Right lobe of liver (tissue), 6 donors: Measurements from ENCODE around the gene RBL2. TPM values are rescaled to one million over a fixed set of nuclear protein-coding genes. Genes with fewer than 3 reads are reported as not detected.

Experiments used
- ATAC-seq, 4 donors: fragments of 200-7000 bp; cut with Tn5 transposase; one replicate each; pipeline ENCODE4 v1.9.1; 2020; ENCODE audit warnings: mild to moderate bottlenecking in 4 of 4, moderate library complexity in 4 of 4
- DNase-seq, 3 donors: peaks; one replicate each; pipeline ENCODE4 v3.0.0-alpha.2; 2020
- H3K27ac ChIP-seq, 3 donors: fragments of 200-600 bp; one replicate each; pipeline ENCODE4 v1.8.0; 2022
- H3K27me3 ChIP-seq, 2 donors: fragments of 200-600 bp; one replicate each; pipeline ENCODE4 v1.8.0; 2022
- H3K36me3 ChIP-seq, 4 donors: fragments of 200-600 bp; sonication (generic) in 1 of 4; one replicate each; pipeline versions ENCODE4 v1.5.1 to v1.8.0; 2017 to 2022; ENCODE audit warnings: control low read depth in 1 of 4
- H3K4me1 ChIP-seq, 4 donors: fragments of 200-600 bp; sonication (generic) in 1 of 4; one replicate each; pipeline versions ENCODE4 v1.5.1 to v1.8.0; 2017 to 2022; ENCODE audit warnings: control low read depth in 1 of 4
- H3K4me3 ChIP-seq, 3 donors: fragments of 200-600 bp; one replicate each; pipeline ENCODE4 v1.8.0; 2022
- H3K9me3 ChIP-seq, 4 donors: fragments of 200-600 bp; sonication (generic) in 1 of 4; one replicate each; pipeline versions ENCODE4 v1.5.1 to v1.8.0; 2017 to 2022; ENCODE audit warnings: control low read depth in 1 of 4
- POLR2A ChIP-seq: fragments of 450-650 bp; IDR thresholded peaks from one replicate; pipeline ENCODE4 v1.6.1; 2017; ENCODE audit warnings: antibody characterized with exemption, mild to moderate bottlenecking
- WGBS: methylation state at CpG from one replicate; pipeline ENCODE4 v1.1.6; 2018; ENCODE audit warnings: low coverage, low lambda C conversion rate; ENCODE audit not compliant: insufficient coverage; ENCODE audit errors: missing lambda C conversion rate; 5-methylcytosine and 5-hydroxymethylcytosine counted together
- intact Hi-C, 2 donors: fragments of 100-400 bp; cut with DNase I; formaldehyde crosslinking; loops; one replicate each; pipeline versions ENCODE4 v1.11.2 to v1.14.1; 2022
- total RNA-seq, 6 experiments: library from RNA; depleted of rRNA in 2 of 6; stranded (reverse); fragments of >200 nt in 2 of 6; fragmentation: NEBNext Ultra II Directional in 3 of 6; extraction: Animal tissue kit (Norgen Biotek cat#: 25700) in 3 of 6; gene quantifications; one replicate each; pipeline versions ENCODE4 v1.1.0 to v1.2.4, GENCODE V29; 2016 to 2023
- TF ChIP-seq, protein P1 (sequence below), 4 donors: fragments of 200-600 bp in 3 of 4; fragments of 450-650 bp in 1 of 4; IDR thresholded peaks; one replicate each; pipeline versions ENCODE4 v1.5.1 to v1.8.0; 2016 to 2022; ENCODE audit warnings: antibody characterized with exemption in 4 of 4, mild to moderate bottlenecking in 2 of 4
- donor health status: DM: no; HTN: yes; CAD: no.
- donor health status: DM: no; HTN: no; CAD: no.
- donor health status: DM: no; HTN: no; CAD: no.
- donor health status: DM: no; HTN: yes; CAD: no.
- donor health status: DM: no; HTN: yes; CAD: no.

The RBL2 gene
- total RNA-seq, 6 experiments from 2014 or later: 26.3 to 63.1 (median 38.8) TPM

DNA sequence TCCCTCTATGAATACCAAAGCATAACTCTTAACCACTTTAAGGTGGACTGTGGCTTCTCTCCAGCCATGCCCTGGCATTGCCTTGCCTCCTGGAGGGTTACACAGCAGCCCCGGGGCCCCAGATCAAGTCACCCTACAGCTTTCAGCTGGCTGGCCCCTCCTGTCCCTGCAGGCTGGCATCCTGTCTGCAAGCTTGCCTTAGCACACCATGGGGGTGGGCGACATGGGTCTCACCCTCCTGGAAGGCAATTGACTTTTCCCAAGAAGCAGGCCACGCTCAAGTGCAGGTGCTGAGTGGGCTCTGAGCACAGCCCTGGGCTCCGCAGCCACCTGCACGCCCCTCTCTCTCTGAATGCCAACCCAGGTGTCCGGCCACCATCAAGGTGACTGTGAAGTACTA lies 94.5 kb downstream of the RBL2 start:
- intact Hi-C loops: no loop called here
- Histone ChIP-seq H3K4me1 (no peaks in the 10 kb centered on the region), H3K27ac (no peak overlapping the region), H3K36me3 (no peaks in the 10 kb centered on the region), H3K4me3 (no peak overlapping the region), H3K27me3 (no peaks in the 10 kb centered on the region), H3K9me3 (no peaks in the 10 kb centered on the region)
- no peak for ATAC-seq
- TF ChIP-seq, protein P1, sequence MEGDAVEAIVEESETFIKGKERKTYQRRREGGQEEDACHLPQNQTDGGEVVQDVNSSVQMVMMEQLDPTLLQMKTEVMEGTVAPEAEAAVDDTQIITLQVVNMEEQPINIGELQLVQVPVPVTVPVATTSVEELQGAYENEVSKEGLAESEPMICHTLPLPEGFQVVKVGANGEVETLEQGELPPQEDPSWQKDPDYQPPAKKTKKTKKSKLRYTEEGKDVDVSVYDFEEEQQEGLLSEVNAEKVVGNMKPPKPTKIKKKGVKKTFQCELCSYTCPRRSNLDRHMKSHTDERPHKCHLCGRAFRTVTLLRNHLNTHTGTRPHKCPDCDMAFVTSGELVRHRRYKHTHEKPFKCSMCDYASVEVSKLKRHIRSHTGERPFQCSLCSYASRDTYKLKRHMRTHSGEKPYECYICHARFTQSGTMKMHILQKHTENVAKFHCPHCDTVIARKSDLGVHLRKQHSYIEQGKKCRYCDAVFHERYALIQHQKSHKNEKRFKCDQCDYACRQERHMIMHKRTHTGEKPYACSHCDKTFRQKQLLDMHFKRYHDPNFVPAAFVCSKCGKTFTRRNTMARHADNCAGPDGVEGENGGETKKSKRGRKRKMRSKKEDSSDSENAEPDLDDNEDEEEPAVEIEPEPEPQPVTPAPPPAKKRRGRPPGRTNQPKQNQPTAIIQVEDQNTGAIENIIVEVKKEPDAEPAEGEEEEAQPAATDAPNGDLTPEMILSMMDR (IDR thresholded peaks at IDR 0.05): no peak
- no peak for TF ChIP-seq POLR2A
- DNase-seq: no peak
- WGBS: no CpG with 5 or more reads among the region's 6 CpGs

DNA sequence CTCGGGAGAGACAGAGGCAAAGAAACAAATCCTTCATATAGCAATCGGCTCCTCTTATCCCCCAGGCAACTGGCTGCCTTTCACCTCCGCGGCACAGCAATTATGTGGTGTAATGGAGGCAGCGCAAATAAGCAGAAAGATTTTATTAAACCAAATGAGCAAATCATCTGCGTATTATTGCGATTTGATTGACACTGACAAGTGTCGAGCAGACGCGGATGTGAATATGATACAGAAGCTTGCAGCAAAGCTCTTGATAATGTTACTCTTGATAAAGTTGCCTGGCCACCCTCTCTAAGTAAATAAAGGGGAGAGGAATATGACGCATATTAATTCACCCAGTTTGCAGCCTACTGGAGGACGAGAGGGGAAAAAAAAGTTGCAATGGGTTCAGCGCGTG lies 95.2 kb downstream of the RBL2 start:
- DNase-seq (no peak), ATAC-seq (no peak)
- H3K4me3 ChIP-seq: no peak overlapping the region
- TF ChIP-seq, protein P1 (IDR thresholded peaks at IDR 0.05): no peak
- TF ChIP-seq POLR2A: no peak
- H3K4me1 ChIP-seq: no peaks in the 10 kb centered on the region
- intact Hi-C loops: no loop called here
- H3K27me3 ChIP-seq: no peaks in the 10 kb centered on the region
- H3K9me3 ChIP-seq: no peaks in the 10 kb centered on the region
- no peaks in the 10 kb centered on the region for H3K36me3 ChIP-seq
- WGBS: 88% methylated on average over 14 of the region's 14 CpGs
- no peak overlapping the region for H3K27ac ChIP-seq

DNA sequence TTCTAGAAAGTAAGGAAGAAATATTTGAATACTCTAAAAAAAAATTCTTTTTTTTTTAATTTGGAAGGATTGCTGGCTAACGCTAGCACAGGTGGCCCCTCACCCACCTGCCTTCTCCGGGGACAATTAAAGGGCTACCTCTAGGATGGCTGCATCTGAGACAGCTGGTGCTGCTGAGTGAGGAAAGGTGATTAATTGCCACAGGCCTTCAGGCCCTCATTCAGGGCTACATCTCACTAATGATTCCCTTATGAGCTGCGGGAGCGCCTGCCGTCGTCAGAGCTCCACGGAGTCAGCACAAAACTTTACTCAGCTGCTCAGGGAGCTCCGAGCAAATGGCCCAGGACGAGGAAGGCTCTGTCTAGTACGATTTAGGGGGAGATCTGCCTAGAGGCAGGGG lies 95.8 kb downstream of the RBL2 start:
- no peaks in the 10 kb centered on the region for H3K27me3 ChIP-seq
- no peaks in the 10 kb centered on the region for H3K36me3 ChIP-seq
- 59% methylated on average over 2 of the region's 10 CpGs for WGBS
- H3K27ac ChIP-seq: no peak overlapping the region
- DNase-seq: no peak
- no peak overlapping the region for H3K4me3 ChIP-seq
- no peaks in the 10 kb centered on the region for H3K4me1 ChIP-seq
- no peak for ATAC-seq
- H3K9me3 ChIP-seq: no peaks in the 10 kb centered on the region
- TF ChIP-seq POLR2A: no peak
- intact Hi-C loops: no loop called here

DNA sequence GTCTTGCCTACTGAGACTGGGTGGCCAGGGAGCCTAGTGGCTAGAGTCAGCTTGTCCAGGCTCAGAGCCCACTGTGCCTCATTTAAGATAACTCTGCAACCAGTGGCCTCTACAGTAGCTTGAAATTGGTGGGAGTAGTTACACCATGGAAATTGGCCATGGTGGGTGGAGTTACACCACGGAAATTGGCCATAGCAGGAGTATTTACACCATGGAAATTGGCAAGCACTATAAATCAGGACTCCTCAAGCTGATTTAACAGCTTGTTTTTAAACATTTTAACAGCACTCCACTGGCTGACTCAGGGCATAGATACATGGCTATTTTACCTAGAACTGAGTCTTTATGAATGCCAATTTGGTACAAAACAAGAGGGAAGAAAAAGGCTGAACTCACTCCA lies 96.5 kb downstream of the RBL2 start:
- 60% methylated on average over 1 of the region's 1 CpG for WGBS
- no peak overlapping the region for H3K4me3 ChIP-seq
- H3K27ac ChIP-seq: no peak overlapping the region
- ATAC-seq (no peak), DNase-seq (no peak)
- no peaks in the 10 kb centered on the region for H3K4me1 ChIP-seq
- intact Hi-C loops: no loop called here
- no peaks in the 10 kb centered on the region for H3K9me3 ChIP-seq
- H3K27me3 ChIP-seq: no peaks in the 10 kb centered on the region
- TF ChIP-seq, protein P1 (IDR thresholded peaks at IDR 0.05): no peak
- TF ChIP-seq POLR2A: no peak
- H3K36me3 ChIP-seq: no peaks in the 10 kb centered on the region

DNA sequence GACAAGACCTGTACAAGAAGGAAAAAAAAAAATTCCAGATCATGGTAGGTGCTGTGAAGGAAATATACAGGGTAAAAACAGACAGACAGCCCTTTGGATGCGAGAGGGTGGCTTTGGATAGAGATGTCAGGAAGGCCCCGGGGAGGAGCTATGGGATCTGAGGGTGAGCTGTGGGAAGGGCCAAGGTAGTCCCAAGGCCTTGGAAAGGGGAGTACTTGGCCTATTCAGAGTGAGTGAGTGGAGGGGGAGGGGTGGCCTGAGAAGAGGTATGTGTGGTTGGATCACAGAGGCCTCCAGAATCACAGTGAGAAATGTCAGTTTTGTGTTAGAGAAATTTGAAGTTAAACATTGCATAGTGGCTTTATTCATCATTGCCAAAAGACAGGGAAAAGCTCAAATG lies 99.9 kb downstream of the RBL2 start:
- no peak for DNase-seq
- no peaks in the 10 kb centered on the region for H3K4me1 ChIP-seq
- intact Hi-C loops: no loop called here
- WGBS: 96% methylated on average over 2 of the region's 2 CpGs
- H3K27ac ChIP-seq: no peak overlapping the region
- H3K27me3 ChIP-seq: no peaks in the 10 kb centered on the region
- no peaks in the 10 kb centered on the region for H3K9me3 ChIP-seq
- no peaks in the 10 kb centered on the region for H3K36me3 ChIP-seq
- no peak overlapping the region for H3K4me3 ChIP-seq
- TF ChIP-seq, protein P1 (IDR thresholded peaks at IDR 0.05): no peak
- TF ChIP-seq POLR2A: no peak
- ATAC-seq: no peak
